ENCODE results near the gene GABRD. TPM values are rescaled to one million over a fixed set of nuclear protein-coding genes. Genes with fewer than 3 reads are reported as not detected.

GABRD gene
- total RNA-seq, 1 experiment from 2014 or later: not detected

DNA sequence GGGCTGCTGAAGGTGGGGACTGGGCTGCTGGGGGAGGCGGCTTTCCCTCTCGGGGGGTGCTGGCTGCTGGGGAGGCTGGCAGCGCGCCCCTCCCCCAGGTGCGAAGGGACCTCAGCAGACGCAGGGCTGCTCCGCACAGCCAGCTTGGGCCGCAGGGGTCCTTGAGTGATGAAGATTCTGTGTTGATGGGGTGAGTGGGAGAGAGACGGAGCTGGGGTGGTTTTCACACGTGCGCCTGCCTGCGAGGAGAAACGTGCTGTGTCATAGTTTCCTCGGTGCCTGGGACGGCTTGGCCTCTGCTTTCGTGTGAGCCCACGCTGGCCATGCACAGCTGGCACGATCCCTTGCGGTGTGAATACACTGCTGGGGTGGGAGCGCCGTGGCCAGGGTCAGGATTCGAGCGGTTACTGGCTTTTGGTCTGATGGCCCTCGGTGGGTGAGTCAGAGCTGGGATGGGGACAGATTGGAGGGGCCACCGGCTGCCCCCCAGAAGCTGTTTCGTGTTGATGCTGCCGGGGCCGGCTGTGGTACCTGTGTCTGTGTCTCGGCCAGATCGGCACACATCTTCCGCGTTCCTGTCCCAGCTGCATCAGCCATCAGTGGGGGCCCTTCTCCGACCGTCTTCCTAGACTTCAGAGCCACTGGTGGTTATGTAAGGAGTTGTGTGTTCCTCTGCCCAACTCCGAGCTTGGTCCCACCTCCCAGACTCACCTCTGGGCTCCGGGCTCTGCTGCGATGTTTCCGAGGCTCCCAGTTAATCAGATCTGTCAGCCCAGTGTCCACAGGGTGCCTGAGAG, 56.0 kb downstream of the GABRD start:
- Histone ChIP-seq H3K9me3 (ENCODE audit: insufficient read depth, low read depth) (peaks cover 4% of the 10 kb centered on the region; the same call in 1 of the 2 replicates), H3K27ac (no peak overlapping the region), H3K4me3 (no peak overlapping the region), H3K4me2 (no peak overlapping the region), H3K4me1 (replicated peaks; ENCODE audit: insufficient read depth) (no peaks in the 10 kb centered on the region), H4K20me1 (ENCODE audit: insufficient read depth) (no peaks in the 10 kb centered on the region), H3F3A (ENCODE audit: insufficient read depth, low read depth) (no peaks in the 10 kb centered on the region), H3K79me2 (ENCODE audit: low read depth) (no peaks in the 10 kb centered on the region), H3K36me3 (ENCODE audit: low read depth) (no peaks in the 10 kb centered on the region), H3K27me3 (ENCODE audit: insufficient read depth, low read depth) (no peaks in the 10 kb centered on the region), H3K9me2 (ENCODE audit: insufficient read depth) (no peaks in the 10 kb centered on the region), H2AFZ (no peak overlapping the region)
- POLR2A ChIA-PET (ENCODE audit: unreplicated experiment): no interaction called here
- intact Hi-C loops (cut with micrococcal nuclease; ENCODE audit: unreplicated experiment): no loop called here
- CTCF ChIA-PET: no interaction called here
- TF ChIP-seq, protein P1, sequence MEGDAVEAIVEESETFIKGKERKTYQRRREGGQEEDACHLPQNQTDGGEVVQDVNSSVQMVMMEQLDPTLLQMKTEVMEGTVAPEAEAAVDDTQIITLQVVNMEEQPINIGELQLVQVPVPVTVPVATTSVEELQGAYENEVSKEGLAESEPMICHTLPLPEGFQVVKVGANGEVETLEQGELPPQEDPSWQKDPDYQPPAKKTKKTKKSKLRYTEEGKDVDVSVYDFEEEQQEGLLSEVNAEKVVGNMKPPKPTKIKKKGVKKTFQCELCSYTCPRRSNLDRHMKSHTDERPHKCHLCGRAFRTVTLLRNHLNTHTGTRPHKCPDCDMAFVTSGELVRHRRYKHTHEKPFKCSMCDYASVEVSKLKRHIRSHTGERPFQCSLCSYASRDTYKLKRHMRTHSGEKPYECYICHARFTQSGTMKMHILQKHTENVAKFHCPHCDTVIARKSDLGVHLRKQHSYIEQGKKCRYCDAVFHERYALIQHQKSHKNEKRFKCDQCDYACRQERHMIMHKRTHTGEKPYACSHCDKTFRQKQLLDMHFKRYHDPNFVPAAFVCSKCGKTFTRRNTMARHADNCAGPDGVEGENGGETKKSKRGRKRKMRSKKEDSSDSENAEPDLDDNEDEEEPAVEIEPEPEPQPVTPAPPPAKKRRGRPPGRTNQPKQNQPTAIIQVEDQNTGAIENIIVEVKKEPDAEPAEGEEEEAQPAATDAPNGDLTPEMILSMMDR (conservative IDR thresholded peaks at IDR 0.05): no peak
- no peak for TF ChIP-seq EZH2 (IDR thresholded peaks at IDR 0.05; ENCODE audit: low read depth)
- no peak for DNase-seq
- no TSS peak for BruUV-seq (replicated peaks)

DNA sequence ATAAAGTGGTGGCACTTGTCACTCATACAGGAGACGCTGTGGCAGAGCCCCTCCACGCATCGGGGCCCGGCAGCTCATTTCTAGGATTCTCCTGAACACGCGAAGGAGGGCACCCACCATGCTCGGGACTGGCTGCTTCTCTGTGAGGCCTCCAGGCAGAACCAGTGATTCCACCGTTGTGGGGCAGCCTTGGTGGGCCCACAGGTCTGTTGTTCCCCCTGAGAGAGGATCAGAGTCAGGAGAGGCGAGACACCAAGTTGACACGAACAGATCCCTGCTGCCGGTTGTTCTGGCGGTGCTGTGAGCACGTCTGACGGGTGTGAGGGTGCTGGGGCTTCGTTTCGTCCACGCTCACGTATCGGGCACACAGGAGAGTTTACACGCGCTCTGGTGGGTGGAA, 57.7 kb downstream of the GABRD start:
- H3K27ac ChIP-seq: no peak overlapping the region
- no TSS peak for BruUV-seq (replicated peaks)
- H3K79me2 ChIP-seq (ENCODE audit: low read depth): no peaks in the 10 kb centered on the region
- H3F3A ChIP-seq (ENCODE audit: insufficient read depth, low read depth): no peaks in the 10 kb centered on the region
- DNase-seq: no peak
- no peak overlapping the region for H3K4me3 ChIP-seq
- peaks cover 4% of the 10 kb centered on the region; the same call in 1 of the 2 replicates for H3K9me3 ChIP-seq (ENCODE audit: insufficient read depth, low read depth)
- no peaks in the 10 kb centered on the region for H3K36me3 ChIP-seq (ENCODE audit: low read depth)
- intact Hi-C loops (cut with micrococcal nuclease; ENCODE audit: unreplicated experiment): no loop called here
- no peak overlapping the region for H3K4me2 ChIP-seq
- H3K4me1 ChIP-seq (replicated peaks; ENCODE audit: insufficient read depth): no peaks in the 10 kb centered on the region
- TF ChIP-seq, protein P1 (conservative IDR thresholded peaks at IDR 0.05): no peak
- TF ChIP-seq EZH2 (IDR thresholded peaks at IDR 0.05; ENCODE audit: low read depth): no peak
- POLR2A ChIA-PET (ENCODE audit: unreplicated experiment): no interaction called here
- H3K9me2 ChIP-seq (ENCODE audit: insufficient read depth): no peaks in the 10 kb centered on the region
- H3K27me3 ChIP-seq (ENCODE audit: insufficient read depth, low read depth): no peaks in the 10 kb centered on the region
- H4K20me1 ChIP-seq (ENCODE audit: insufficient read depth): no peaks in the 10 kb centered on the region
- H2AFZ ChIP-seq: no peak overlapping the region
- CTCF ChIA-PET: interaction anchor here (0.6 kb wide), 1 partner anchor 116 kb away, joined by 4 read pairs; no protein-coding TSS in a partner anchor

DNA sequence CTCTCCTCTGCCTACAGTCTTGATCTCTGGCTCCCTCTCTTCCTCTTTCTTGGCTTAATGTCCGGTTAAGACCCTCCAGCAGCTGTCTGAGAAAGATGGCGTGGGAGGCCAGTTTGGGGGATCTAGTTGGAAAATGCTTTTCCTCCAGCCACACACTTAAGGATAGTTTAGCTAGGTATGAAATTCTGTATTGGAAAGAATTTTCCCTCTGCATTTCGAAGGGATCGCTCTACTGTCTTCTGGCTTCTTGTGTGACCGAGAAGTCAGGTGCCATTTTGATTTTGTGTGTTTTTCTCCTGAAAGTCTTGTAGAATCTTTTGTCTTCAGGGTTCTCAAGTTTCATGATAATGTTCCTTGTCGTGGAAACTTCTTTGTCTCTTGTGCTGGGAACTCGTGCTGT, 59.0 kb downstream of the GABRD start:
- Histone ChIP-seq H3F3A (ENCODE audit: insufficient read depth, low read depth) (no peaks in the 10 kb centered on the region), H2AFZ (no peak overlapping the region), H3K4me2 (no peak overlapping the region), H3K27me3 (ENCODE audit: insufficient read depth, low read depth) (no peaks in the 10 kb centered on the region), H3K79me2 (ENCODE audit: low read depth) (no peaks in the 10 kb centered on the region), H3K9me3 (ENCODE audit: insufficient read depth, low read depth) (peaks cover 4% of the 10 kb centered on the region; the same call in 1 of the 2 replicates), H3K4me3 (no peak overlapping the region), H3K27ac (no peak overlapping the region), H3K4me1 (replicated peaks; ENCODE audit: insufficient read depth) (no peaks in the 10 kb centered on the region), H4K20me1 (ENCODE audit: insufficient read depth) (no peaks in the 10 kb centered on the region), H3K36me3 (ENCODE audit: low read depth) (no peaks in the 10 kb centered on the region), H3K9me2 (ENCODE audit: insufficient read depth) (no peaks in the 10 kb centered on the region)
- no peak for DNase-seq
- TF ChIP-seq, protein P1 (conservative IDR thresholded peaks at IDR 0.05): no peak
- no peak for TF ChIP-seq EZH2 (IDR thresholded peaks at IDR 0.05; ENCODE audit: low read depth)
- POLR2A ChIA-PET (ENCODE audit: unreplicated experiment): interaction anchor here (0.7 kb wide), 1 partner anchor 269 kb away, joined by 7 read pairs; no protein-coding TSS in a partner anchor
- CTCF ChIA-PET: no interaction called here
- intact Hi-C loops (cut with micrococcal nuclease; ENCODE audit: unreplicated experiment): no loop called here
- no TSS peak for BruUV-seq (replicated peaks)

All from PC-9 (cell line).